RKO (cell line): Measurements from ENCODE around the gene RBFOX2.

Experiments used
- DNase-seq: peaks from one replicate; pipeline ENCODE4 v3.0.0-alpha.2; 2016; ENCODE audit warnings: low spot score

The RBFOX2 gene

DNA sequence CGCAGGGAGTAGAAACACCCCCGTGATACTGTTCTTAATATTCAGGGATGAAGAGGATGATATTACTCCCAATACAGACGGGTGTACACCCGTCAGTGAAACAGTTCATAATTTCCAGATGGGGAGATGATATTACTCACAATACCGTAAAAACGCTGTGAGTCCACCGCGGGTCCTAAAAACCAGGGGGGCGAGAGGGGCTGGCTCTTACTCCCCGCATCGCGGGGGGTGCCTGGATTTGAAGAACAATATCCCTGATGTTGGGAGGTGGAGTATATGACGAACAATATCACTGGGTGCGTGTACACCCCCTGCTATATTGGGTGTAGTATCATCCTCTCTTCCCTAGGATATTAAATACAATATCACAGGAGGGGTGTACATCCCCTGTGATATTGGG is 331.5 kb downstream of the RBFOX2 start:
- no peak for DNase-seq

DNA sequence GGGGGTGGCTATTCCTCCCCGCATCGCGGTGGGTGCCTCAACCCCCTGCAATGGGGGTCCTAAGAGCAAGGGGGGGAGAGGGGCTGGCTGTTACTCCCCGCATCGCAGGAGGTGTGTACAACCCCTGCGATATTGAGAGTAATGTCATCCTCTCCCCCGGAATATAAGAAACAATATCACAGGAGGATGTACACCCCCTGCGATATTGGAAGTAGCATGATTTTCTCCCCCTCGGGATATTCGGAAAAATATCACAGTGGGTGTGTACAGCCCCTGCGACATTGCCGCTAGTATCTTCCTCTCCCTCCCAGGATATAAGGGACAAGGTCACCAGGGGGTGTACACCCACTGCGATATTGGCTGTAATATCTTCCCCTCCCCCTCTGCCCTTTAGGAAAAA is 333.4 kb downstream of the RBFOX2 start:
- DNase-seq = no peak

DNA sequence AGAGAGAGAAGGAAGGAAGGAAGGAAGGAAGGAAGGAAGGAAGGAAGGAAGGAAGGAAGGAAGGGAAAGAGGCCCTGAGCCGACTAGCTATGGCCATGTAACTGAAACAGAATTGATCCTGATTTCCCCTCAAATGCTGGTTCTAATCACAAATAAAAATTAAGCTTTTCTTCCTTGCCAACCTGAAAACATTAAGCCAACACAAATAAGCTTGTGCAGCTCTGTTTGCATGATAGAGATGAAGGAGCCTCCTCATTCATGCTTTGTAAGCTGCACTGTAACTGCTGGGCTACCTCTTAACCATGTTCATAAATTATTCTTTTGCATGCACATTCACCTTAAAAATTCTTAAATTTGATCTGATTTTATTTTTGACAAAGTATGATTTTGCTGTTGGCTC is 338.6 kb downstream of the RBFOX2 start:
- no peak for DNase-seq

DNA sequence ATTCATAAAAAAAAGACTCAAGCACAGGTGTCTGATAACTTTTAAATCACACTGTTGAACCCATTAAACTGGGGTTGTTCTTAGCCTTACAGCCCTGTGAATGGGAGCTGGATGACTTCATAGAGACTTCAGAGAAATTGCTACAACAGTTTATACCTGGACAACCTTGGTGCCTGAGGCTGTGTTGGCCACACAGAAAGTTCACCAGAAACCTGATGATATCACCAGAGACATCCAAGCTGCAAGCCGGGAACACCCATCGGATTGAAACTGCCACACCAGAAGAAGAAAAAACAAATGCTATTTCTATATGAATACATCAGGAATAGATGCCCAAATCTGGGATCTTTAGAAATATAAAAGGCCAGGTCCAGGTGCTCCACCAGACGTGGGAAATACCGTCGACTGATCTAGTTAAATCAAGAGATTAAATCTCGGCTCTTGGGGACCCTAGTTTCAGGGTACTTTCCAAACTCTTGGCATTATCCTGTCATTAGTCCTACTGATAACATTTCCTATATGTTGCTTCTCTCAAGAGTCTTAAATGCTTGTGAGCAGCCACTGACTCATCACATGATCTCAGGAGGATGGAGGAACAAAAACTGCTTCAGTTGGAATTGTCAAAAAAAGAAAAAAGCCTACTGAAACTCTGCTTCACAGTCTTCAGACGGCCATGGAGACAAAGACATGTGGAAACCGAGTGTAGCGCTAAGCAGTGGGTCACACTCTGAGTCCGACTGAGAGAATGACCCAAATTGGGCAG is 339.5 kb downstream of the RBFOX2 start:
- DNase-seq = peak; percentile 15
